SU-DHL-6 (cell line): ENCODE data around the gene RRAD.

ENCODE experiments used
- H2AFZ ChIP-seq: fragments of 200-600 bp; sonication (generic); 2 replicates; pipeline ENCODE4 v1.6.1; 2014; ENCODE audit warnings: low read depth, mild to moderate bottlenecking, moderate library complexity, mixed read lengths, antibody characterized with exemption, low read length; ENCODE audit not compliant: severe bottlenecking
- H3F3A ChIP-seq: fragments of 200-600 bp; shearing (Covaris generic); 2 replicates; pipeline ENCODE4 v1.6.0; 2016; ENCODE audit warnings: antibody characterized with exemption, mild to moderate bottlenecking; ENCODE audit not compliant: insufficient read depth
- H3K27ac ChIP-seq: fragments of 200-600 bp; sonication (generic); 2 replicates; pipeline ENCODE4 v1.5.1; 2016; ENCODE audit warnings: low read depth, mild to moderate bottlenecking, low read length, moderate library complexity, mixed read lengths
- H3K27me3 ChIP-seq: fragments of 200-600 bp; sonication (generic), shearing (Covaris generic); 2 replicates; pipeline ENCODE4 v1.6.0; 2014; ENCODE audit warnings: mild to moderate bottlenecking, low read length
- H3K36me3 ChIP-seq: fragments of 200-600 bp; sonication (generic); 2 replicates; pipeline ENCODE4 v1.6.1; 2014; ENCODE audit warnings: mild to moderate bottlenecking, low read length, mixed read lengths
- H3K4me2 ChIP-seq: fragments of 300-600, 200-600 bp; shearing (Covaris generic), sonication (generic); 2 replicates; pipeline ENCODE4 v1.6.0; 2014; ENCODE audit warnings: low read length, low read depth, mild to moderate bottlenecking; ENCODE audit not compliant: poor library complexity, severe bottlenecking
- H3K4me3 ChIP-seq: fragments of 200-600 bp; sonication (generic); 2 replicates; pipeline ENCODE4 v1.5.1; 2014; ENCODE audit warnings: antibody characterized with exemption, low read length, mild to moderate bottlenecking, mixed read lengths; ENCODE audit not compliant: insufficient read depth, poor library complexity, severe bottlenecking
- H3K79me2 ChIP-seq: fragments of 200-600 bp; sonication (generic); 2 replicates; pipeline ENCODE4 v1.6.1; 2014; ENCODE audit warnings: mild to moderate bottlenecking, low read length, moderate library complexity; ENCODE audit not compliant: insufficient read depth
- H3K9ac ChIP-seq: fragments of 200-600 bp; sonication (generic); 2 replicates; pipeline ENCODE4 v1.7.0; 2014; ENCODE audit warnings: mild to moderate bottlenecking, low read length
- H3K9me2 ChIP-seq: fragments of 200-600 bp; sonication (generic); replicated peaks from 2 replicates; pipeline ENCODE4 v1.6.1; 2014; ENCODE audit warnings: low read length; ENCODE audit not compliant: insufficient read depth
- H3K9me3 ChIP-seq: fragments of 200-600 bp; sonication (generic); 2 replicates; pipeline ENCODE4 v1.6.1; 2014; ENCODE audit warnings: low read length, mixed read lengths; ENCODE audit not compliant: insufficient read depth
- H4K20me1 ChIP-seq: fragments of 200-600 bp; sonication (generic); 2 replicates; pipeline ENCODE4 v1.6.1; 2014; ENCODE audit warnings: low read depth, mild to moderate bottlenecking, antibody characterized with exemption, low read length, moderate library complexity, mixed read lengths
- CTCF ChIP-seq: fragments of 200-600 bp; sonication (generic); IDR thresholded peaks from one replicate; pipeline ENCODE4 v1.5.1; 2017; ENCODE audit warnings: antibody characterized with exemption, mild to moderate bottlenecking, low read length, moderate library complexity; ENCODE audit not compliant: insufficient read depth, poor library complexity, severe bottlenecking
- EZH2phosphoT487 ChIP-seq: fragments of 200-600 bp; sonication (generic), shearing (Covaris generic); conservative IDR thresholded peaks from 2 replicates; pipeline ENCODE4 v1.6.1; 2018; ENCODE audit warnings: mild to moderate bottlenecking, antibody characterized with exemption, low read length, moderate library complexity, mixed read lengths

The RRAD gene

GRCh38 chr16:66911112-66911511 is 14.2 kb downstream of the RRAD start:
- Histone ChIP-seq H3K9me2 (no peaks in the 10 kb centered on the region), H3K4me3 (no peak overlapping the region), H3K79me2 (no peaks in the 10 kb centered on the region), H3F3A (no peaks in the 10 kb centered on the region), H2AFZ (no peak overlapping the region), H3K4me2 (no peak overlapping the region), H3K9me3 (no peaks in the 10 kb centered on the region), H3K9ac (no peak overlapping the region), H4K20me1 (no peaks in the 10 kb centered on the region), H3K27me3 (0 out of 2 replicates have a peak, but pooled peaks cover 2% of the 10 kb centered on the region), H3K27ac (no peak overlapping the region), H3K36me3 (no peaks in the 10 kb centered on the region)
- TF ChIP-seq EZH2phosphoT487 (no peak), CTCF (no peak)

- no peaks in the 10 kb centered on the region for H4K20me1 ChIP-seq
- H3K9ac ChIP-seq, result no peak overlapping the region
- H3K36me3 ChIP-seq, result no peaks in the 10 kb centered on the region
- H3K9me2 ChIP-seq, result no peaks in the 10 kb centered on the region
- H2AFZ ChIP-seq, result no peak overlapping the region
- H3K27me3 ChIP-seq, result 0 out of 2 replicates have a peak, but pooled peaks cover 2% of the 10 kb centered on the region
- TF ChIP-seq EZH2phosphoT487 (no peak), CTCF (no peak)
- no peak overlapping the region for H3K27ac ChIP-seq
- no peaks in the 10 kb centered on the region for H3K79me2 ChIP-seq
- H3K4me3 ChIP-seq, result no peak overlapping the region
- H3F3A ChIP-seq, result no peaks in the 10 kb centered on the region
- no peak overlapping the region for H3K4me2 ChIP-seq
- no peaks in the 10 kb centered on the region for H3K9me3 ChIP-seq
Measured at GRCh38 chr16:66910175-66910940, 15.0 kb downstream of the RRAD start.

DNA sequence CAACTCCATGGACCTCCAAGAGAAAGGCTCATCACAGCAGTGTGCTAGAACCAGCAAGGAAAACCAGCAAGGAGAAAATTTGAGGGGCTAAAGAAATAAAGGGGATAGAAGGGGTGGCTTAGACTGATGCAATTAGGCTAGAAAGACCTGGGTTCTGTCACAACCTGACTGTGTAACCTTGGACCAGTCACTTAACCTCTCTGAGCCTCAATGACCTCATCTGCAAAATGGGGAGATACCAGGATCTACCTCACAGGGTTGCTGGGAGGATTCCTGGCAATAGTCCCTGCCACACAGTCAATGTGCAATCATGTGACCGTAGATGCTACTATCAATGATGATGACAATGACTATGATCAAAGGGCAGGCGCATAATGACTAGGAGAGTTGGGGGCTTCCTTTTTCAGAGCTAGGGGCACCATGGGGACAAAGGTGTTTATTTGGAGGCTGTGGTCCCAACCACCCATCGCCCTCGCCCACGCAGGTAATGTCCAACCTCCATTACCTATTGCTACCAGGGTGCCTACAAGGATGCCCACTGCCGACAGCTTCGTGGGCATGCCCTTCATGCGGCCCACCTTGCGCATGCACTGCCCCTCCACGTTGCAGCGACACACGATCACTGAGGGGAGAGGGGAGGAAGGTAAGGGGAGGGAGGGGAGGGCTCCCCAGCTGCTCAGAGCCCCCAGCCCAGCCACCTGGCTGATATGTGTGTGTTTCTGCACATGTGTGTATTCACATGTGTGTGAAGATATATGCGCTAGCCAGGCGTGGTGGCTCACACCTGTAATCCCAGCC is 16.4 kb downstream of the RRAD start:
- Histone ChIP-seq H4K20me1 (no peaks in the 10 kb centered on the region), H3K4me3 (no peak overlapping the region), H3K79me2 (no peaks in the 10 kb centered on the region), H3K9me3 (no peaks in the 10 kb centered on the region), H3F3A (no peaks in the 10 kb centered on the region), H2AFZ (no peak overlapping the region), H3K36me3 (no peaks in the 10 kb centered on the region), H3K4me2 (no peak overlapping the region), H3K27ac (no peak overlapping the region), H3K27me3 (no peaks in the 10 kb centered on the region), H3K9me2 (no peaks in the 10 kb centered on the region), H3K9ac (no peak overlapping the region)
- TF ChIP-seq EZH2phosphoT487 (no peak), CTCF (no peak)
